ENCODE measurements around the gene KCNG1.

GRCh38 chr20:50982363-50982762 lies 40.5 kb downstream of the KCNG1 start:
- TF ChIP-seq CTCF (IDR thresholded peaks at IDR 0.05) (no peak), POLR2A (IDR thresholded peaks at IDR 0.05) (no peak)

Data from lower leg skin (tissue), 3 donors.